Transverse colon (tissue), 4 donors: ENCODE measurements around the gene NMRAL1.

Experiments
- CTCF ChIP-seq, 5 experiments: fragments of 200-600 bp in 3 of 5; fragments of 450-650 bp in 2 of 5; sonication (generic) in 3 of 5; IDR thresholded peaks; 1 replicate in 2 of 5; 2 replicates in 3 of 5; pipeline ENCODE4 v1.5.1; 2016 to 2017; ENCODE audit warnings: antibody characterized with exemption in 5 of 5, inconsistent platforms in 3 of 5, mild to moderate bottlenecking in 2 of 5, moderate library complexity in 1 of 5
- EP300 ChIP-seq: sonication (generic); formaldehyde crosslinking; IDR thresholded peaks from one replicate; pipeline ENCODE4 v1.6.1; 2017; ENCODE audit warnings: antibody characterized with exemption, low read depth
- POLR2AphosphoS5 ChIP-seq, 3 donors: sonication (generic); formaldehyde crosslinking; IDR thresholded peaks; one replicate each; pipeline ENCODE4 v1.6.1; 2016; ENCODE audit warnings: antibody characterized with exemption in 3 of 3

- TF ChIP-seq CTCF (IDR thresholded peaks at IDR 0.05), result no peak
- TF ChIP-seq POLR2AphosphoS5 (IDR thresholded peaks at IDR 0.05), result no peak
- TF ChIP-seq EP300, result no peak
Measured at GRCh38 chr16:4443271-4443670, 31.2 kb downstream of the NMRAL1 start.
